Neuron (in vitro differentiated cells): ENCODE results near the gene SNRNP27.
"Not testable (repeated sequence)": the region's sequence is repeated elsewhere in the genome, so short reads cannot be mapped to it uniquely, and the experiment has no call there.

Experiments used
- H2AFZ ChIP-seq: one replicate; pipeline ENCODE4 v1.6.1; 2013; ENCODE audit warnings: low read depth, mild to moderate bottlenecking, inconsistent platforms, low read length, moderate library complexity
- H3K27me3 ChIP-seq: one replicate; pipeline ENCODE4 v1.6.1; 2013; ENCODE audit warnings: low read length; ENCODE audit not compliant: insufficient read depth
- H3K36me3 ChIP-seq: one replicate; pipeline ENCODE4 v1.6.1; 2013; ENCODE audit warnings: low read length; ENCODE audit not compliant: insufficient read depth
- H3K4me1 ChIP-seq: one replicate; pipeline ENCODE4 v1.6.1; 2013; ENCODE audit warnings: low read length; ENCODE audit not compliant: insufficient read depth
- H3K4me3 ChIP-seq: 2 replicates; pipeline ENCODE4 v1.5.1; 2013; ENCODE audit warnings: mild to moderate bottlenecking, low read length, moderate library complexity
- H3K9me3 ChIP-seq: one replicate; pipeline ENCODE4 v1.6.1; 2013; ENCODE audit warnings: low read length

Gene SNRNP27

GRCh38 chr2:69944756-69945155 is 51.0 kb downstream of the SNRNP27 start:
- H3K4me1 ChIP-seq: peaks cover 10% of the 10 kb centered on the region
- no peak overlapping the region for H2AFZ ChIP-seq
- H3K4me3 ChIP-seq: no peak overlapping the region
- H3K36me3 ChIP-seq: peaks cover 20% of the 10 kb centered on the region
- H3K9me3 ChIP-seq: no peaks in the 10 kb centered on the region
- no peaks in the 10 kb centered on the region for H3K27me3 ChIP-seq

- Histone ChIP-seq H2AFZ (no peak overlapping the region), H3K36me3 (peaks cover 16% of the 10 kb centered on the region), H3K4me1 (peaks cover 3% of the 10 kb centered on the region), H3K9me3 (no peaks in the 10 kb centered on the region), H3K27me3 (no peaks in the 10 kb centered on the region), H3K4me3 (no peak overlapping the region)
These were observed 51.7 kb downstream of the SNRNP27 start for GRCh38 chr2:69945441-69945840.

DNA sequence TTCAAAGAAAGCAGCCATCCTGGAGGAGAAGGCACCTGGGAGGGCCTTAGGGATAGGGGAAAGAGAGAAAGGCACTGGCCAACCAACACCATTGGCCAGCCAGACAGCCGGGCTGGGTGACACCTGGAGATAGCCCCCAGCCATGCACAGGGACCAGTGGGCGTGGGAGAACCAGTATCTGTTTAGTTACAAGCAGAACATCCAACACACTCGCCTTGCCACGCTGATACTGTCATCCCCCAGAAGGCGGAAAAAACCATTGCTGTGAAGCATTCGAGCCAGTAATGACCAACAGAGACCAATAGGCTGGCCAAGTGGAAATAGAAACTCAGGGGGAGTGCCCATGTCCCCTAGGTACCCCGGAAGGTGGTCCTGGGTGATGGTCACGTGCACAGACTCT is 52.2 kb downstream of the SNRNP27 start:
- Histone ChIP-seq H3K36me3 (peaks cover 14% of the 10 kb centered on the region), H2AFZ (no peak overlapping the region), H3K4me3 (no peak overlapping the region), H3K9me3 (no peaks in the 10 kb centered on the region), H3K27me3 (no peaks in the 10 kb centered on the region), H3K4me1 (no peaks in the 10 kb centered on the region)

GRCh38 chr2:69946351-69947324 is 52.9 kb downstream of the SNRNP27 start:
- H2AFZ ChIP-seq: no peak overlapping the region
- peaks cover 10% of the 10 kb centered on the region for H3K36me3 ChIP-seq
- no peaks in the 10 kb centered on the region for H3K4me1 ChIP-seq
- H3K9me3 ChIP-seq: no peaks in the 10 kb centered on the region
- no peaks in the 10 kb centered on the region for H3K27me3 ChIP-seq
- H3K4me3 ChIP-seq: no peak overlapping the region

DNA sequence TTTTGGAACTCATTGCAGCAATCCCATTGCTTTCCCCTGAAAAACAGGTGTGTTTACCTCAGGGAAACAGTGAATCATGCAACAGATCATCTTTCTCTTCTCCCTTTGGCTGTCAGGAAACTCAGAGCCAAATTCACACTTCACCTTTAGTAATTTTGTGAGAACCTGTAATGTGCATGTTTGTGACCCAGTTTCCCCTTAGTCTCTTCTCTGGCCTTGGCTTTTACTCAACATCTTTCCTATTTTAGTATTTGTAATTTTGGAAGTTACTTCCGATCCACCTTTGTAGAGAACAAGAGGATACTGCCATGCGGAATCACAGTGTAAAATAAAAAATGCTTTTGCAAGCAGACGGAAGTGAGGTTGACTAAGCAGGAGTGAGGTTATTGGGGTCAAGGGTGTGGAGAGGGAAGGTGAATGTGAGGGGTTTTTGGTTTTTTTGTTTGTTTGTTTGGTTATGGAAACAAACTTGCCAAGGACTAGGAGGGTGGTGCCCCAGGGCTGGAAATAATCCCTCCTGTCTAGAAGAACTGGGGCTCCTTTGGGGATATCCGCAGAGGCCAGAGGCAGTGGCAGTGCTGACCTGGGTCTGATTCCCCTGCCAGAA is 53.7 kb downstream of the SNRNP27 start:
- H3K27me3 ChIP-seq: no peaks in the 10 kb centered on the region
- no peak overlapping the region for H2AFZ ChIP-seq
- no peak overlapping the region for H3K4me3 ChIP-seq
- no peaks in the 10 kb centered on the region for H3K4me1 ChIP-seq
- no peaks in the 10 kb centered on the region for H3K9me3 ChIP-seq
- peaks cover 4% of the 10 kb centered on the region for H3K36me3 ChIP-seq

GRCh38 chr2:69948032-69948962 is 54.5 kb downstream of the SNRNP27 start:
- no peaks in the 10 kb centered on the region for H3K27me3 ChIP-seq
- H3K9me3 ChIP-seq: no peaks in the 10 kb centered on the region
- no peak overlapping the region for H3K4me3 ChIP-seq
- no peaks in the 10 kb centered on the region for H3K4me1 ChIP-seq
- H2AFZ ChIP-seq: no peak overlapping the region
- H3K36me3 ChIP-seq: peaks cover 2% of the 10 kb centered on the region

DNA sequence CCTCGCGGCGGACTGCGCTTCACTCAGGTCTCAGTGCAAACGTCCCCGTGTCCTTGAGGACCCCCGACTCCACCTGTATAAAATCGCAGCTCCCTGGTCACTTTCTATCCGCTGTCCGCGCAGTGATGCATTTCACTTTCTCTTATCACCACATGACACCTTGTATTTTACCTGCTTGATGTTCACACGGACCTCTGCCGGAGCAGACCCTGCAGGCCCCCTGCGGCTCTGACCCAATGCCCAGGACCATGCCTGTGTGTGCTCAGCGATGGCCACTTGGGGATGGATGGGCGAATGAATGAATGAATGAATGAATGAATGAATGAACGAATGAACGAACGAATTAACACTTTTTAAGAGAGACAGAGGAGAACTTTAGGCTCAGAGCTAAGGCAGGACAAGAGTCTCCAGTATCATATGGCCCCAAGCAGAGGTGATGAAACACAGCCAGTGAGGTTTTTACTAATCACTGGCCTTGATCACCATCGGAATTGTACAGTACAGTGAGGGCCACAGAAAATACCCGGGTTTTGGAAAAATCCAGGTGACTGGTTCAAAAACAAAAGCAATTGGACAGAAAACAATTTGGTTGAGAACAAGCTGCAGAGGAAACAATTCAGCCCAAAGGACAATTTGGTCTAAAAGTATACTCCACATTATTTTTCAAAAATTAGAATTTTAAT is 55.3 kb downstream of the SNRNP27 start:
- H3K9me3 ChIP-seq: no peaks in the 10 kb centered on the region
- H3K36me3 ChIP-seq: no peaks in the 10 kb centered on the region
- H3K4me3 ChIP-seq: no peak overlapping the region
- no peaks in the 10 kb centered on the region for H3K27me3 ChIP-seq
- no peak overlapping the region for H2AFZ ChIP-seq
- H3K4me1 ChIP-seq: no peaks in the 10 kb centered on the region

DNA sequence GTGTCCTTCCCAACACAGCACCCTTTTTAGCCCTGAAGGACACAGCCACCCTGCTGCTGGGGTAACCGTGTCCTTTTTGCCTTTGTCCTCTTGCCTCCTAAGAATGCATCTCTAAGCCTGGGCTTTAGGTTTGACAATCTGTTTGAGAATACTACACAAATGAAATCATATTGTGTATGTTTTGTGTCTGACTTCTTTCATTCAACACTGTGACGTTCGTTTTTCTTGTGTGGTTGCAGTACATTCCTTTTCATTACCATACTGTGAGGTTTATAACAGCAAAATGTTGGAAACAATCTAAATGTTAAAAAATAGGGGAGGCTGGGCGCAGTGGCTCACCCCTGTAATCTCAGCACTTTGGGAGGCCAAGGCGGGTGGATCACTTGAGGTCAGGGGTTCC is 56.5 kb downstream of the SNRNP27 start:
- no peaks in the 10 kb centered on the region for H3K36me3 ChIP-seq
- H3K4me3 ChIP-seq: no peak overlapping the region
- no peaks in the 10 kb centered on the region for H3K4me1 ChIP-seq
- H2AFZ ChIP-seq: no peak overlapping the region
- no peaks in the 10 kb centered on the region for H3K9me3 ChIP-seq
- H3K27me3 ChIP-seq: no peaks in the 10 kb centered on the region

GRCh38 chr2:69950671-69951070 is 56.9 kb downstream of the SNRNP27 start:
- not testable (repeated sequence) for H2AFZ ChIP-seq, H3K9me3 ChIP-seq

DNA sequence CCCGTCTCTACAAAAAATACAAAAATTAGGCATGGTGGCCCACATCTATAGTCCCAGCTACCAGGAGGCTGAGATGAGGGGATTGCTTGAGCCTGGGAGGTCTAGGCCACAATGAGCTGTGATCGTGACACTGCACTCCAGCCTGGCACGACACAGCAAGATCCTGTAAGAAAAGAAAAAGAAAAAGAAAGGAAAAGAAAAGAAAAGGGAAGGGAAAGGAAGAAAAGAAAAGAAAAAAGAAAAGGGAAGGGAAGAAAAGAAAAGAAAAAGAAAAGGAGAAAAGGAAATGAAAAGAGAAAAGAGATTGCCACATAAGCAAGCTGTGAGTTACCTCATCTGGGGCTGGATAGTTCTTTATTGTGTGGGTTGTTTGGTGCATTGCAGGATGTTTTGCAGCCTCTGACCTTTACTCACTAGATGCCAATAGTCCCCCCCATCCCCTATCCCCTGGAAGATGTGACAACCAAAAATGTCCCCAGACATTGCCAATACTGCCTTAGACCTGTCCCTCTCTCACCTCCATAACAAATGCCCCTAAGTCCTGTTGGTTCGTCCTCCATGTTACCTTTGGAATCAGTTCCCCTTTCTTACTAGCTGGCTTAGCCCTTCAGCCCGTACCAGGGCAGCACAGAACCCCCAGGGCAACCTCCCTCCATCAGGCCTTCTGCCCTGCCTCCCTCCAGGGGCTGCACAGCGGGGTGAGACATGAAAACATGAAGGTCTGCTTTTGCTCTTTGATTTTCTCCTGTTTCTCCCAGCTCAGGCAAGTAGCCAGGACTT is 58.8 kb downstream of the SNRNP27 start:
- Histone ChIP-seq H3K36me3 (no peaks in the 10 kb centered on the region), H3K4me3 (no peak overlapping the region), H2AFZ (no peak overlapping the region), H3K27me3 (no peaks in the 10 kb centered on the region), H3K4me1 (no peaks in the 10 kb centered on the region), H3K9me3 (no peaks in the 10 kb centered on the region)

More at GRCh38 chr2:69950671-69951070, 56.9 kb downstream of the SNRNP27 start:
- not testable (repeated sequence) for H3K36me3 ChIP-seq, H3K4me3 ChIP-seq, H3K27me3 ChIP-seq, H3K4me1 ChIP-seq

- no peaks in the 10 kb centered on the region for H3K36me3 ChIP-seq
- no peak overlapping the region for H3K4me3 ChIP-seq
- H2AFZ ChIP-seq: no peak overlapping the region
- H3K9me3 ChIP-seq: no peaks in the 10 kb centered on the region
- no peaks in the 10 kb centered on the region for H3K4me1 ChIP-seq
- H3K27me3 ChIP-seq: no peaks in the 10 kb centered on the region
These were observed 60.3 kb downstream of the SNRNP27 start for GRCh38 chr2:69954084-69954483.
